Lower leg skin (tissue), 4 donors: Measurements from ENCODE around the gene TMC5. TPM values are rescaled to one million over a fixed set of nuclear protein-coding genes. Genes with fewer than 3 reads are reported as not detected.

ENCODE experiments used
- DNase-seq, 2 donors: peaks; one replicate each; pipeline ENCODE4 v3.0.0-alpha.2; 2019; ENCODE audit warnings: low spot score in 2 of 2
- H3K4me3 ChIP-seq: fragments of 200-600 bp; sonication (generic); 2 replicates; pipeline ENCODE4 v1.5.1; 2017; ENCODE audit warnings: mild to moderate bottlenecking, low read depth; ENCODE audit not compliant: poor library complexity, severe bottlenecking
- POLR2A ChIP-seq, 2 donors: fragments of 450-650 bp; IDR thresholded peaks; one replicate each; pipeline ENCODE4 v1.6.1; 2016 to 2017; ENCODE audit warnings: antibody characterized with exemption in 2 of 2, mild to moderate bottlenecking in 1 of 2, moderate library complexity in 1 of 2
- WGBS, 2 donors: methylation state at CpG; one replicate each; pipeline ENCODE4 v1.1.5; 2018; 5-methylcytosine and 5-hydroxymethylcytosine counted together
- intact Hi-C: fragments of 100-400 bp; cut with DNase I; formaldehyde crosslinking; loops from one replicate; pipeline ENCODE4 v1.15.0; 2023; ENCODE audit warnings: low total_unique reads
- total RNA-seq, 4 donors: library from RNA; depleted of rRNA; stranded (reverse); fragments of >200 nt; gene quantifications; one replicate each; pipeline ENCODE4 v1.1.0, GENCODE V29; 2016
- TF ChIP-seq, protein P1 (sequence below), 3 donors: fragments of 450-650 bp; IDR thresholded peaks; one replicate each; pipeline ENCODE4 v1.5.1; 2016; ENCODE audit warnings: antibody characterized with exemption in 3 of 3, mild to moderate bottlenecking in 3 of 3, moderate library complexity in 2 of 3

Gene TMC5
- total RNA-seq, 4 donors from 2014 or later = 0.80 to 1.8 (median 1.2) TPM

DNA sequence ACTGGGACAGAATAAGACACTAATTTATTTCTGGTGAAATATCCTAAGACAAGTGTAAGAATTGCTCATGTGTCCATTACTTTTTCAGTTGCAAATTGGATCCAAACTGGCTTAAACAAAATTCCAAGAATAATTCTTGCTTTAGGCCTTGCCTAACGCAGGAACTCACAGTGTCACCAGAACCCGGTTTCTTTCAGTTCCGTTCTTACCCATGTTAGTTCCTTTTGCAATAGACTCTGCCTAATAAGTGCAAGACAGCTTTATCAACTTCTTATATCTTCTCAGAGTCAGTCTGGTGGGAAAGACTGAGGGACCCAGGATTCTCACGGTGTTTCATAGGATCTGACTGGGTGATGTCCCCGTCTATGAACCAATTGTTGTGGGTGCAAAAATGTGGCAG lies 79.5 kb downstream of the TMC5 start:
- intact Hi-C loops = no loop called here

DNA sequence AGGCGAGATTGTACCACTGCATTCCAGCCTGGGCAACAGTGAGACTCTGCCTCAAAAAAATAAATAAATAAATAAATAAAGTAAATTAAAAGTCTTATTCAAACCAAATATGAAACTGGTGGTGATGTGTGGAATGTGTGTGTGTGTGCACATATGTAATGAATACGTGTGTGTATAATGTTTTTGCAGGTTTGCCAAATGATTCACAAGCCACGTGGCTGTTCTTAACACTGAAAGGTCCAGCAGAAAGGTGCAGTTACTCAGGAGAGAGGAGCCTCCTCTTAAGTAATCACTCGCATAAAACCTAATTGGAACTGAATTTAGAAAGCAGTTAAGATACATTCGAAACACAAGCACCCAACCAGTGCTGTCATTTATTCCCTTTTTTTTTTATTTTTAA lies 81.3 kb downstream of the TMC5 start:
- no peak for TF ChIP-seq POLR2A (IDR thresholded peaks at IDR 0.05)
- TF ChIP-seq, protein P1, sequence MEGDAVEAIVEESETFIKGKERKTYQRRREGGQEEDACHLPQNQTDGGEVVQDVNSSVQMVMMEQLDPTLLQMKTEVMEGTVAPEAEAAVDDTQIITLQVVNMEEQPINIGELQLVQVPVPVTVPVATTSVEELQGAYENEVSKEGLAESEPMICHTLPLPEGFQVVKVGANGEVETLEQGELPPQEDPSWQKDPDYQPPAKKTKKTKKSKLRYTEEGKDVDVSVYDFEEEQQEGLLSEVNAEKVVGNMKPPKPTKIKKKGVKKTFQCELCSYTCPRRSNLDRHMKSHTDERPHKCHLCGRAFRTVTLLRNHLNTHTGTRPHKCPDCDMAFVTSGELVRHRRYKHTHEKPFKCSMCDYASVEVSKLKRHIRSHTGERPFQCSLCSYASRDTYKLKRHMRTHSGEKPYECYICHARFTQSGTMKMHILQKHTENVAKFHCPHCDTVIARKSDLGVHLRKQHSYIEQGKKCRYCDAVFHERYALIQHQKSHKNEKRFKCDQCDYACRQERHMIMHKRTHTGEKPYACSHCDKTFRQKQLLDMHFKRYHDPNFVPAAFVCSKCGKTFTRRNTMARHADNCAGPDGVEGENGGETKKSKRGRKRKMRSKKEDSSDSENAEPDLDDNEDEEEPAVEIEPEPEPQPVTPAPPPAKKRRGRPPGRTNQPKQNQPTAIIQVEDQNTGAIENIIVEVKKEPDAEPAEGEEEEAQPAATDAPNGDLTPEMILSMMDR (IDR thresholded peaks at IDR 0.05) = no peak
- intact Hi-C loops = no loop called here
- no peak overlapping the region for H3K4me3 ChIP-seq
- peak in 1 of 2 donors; percentile 36 for DNase-seq
- 78 to 81% methylated on average over 5 of the region's 5 CpGs for WGBS, 2 donors

More for the DNA sequence above, 79.5 kb downstream of the TMC5 start:
- TF ChIP-seq POLR2A (IDR thresholded peaks at IDR 0.05) = no peak
- TF ChIP-seq, protein P1 (IDR thresholded peaks at IDR 0.05) = no peak
- H3K4me3 ChIP-seq = no peak overlapping the region
- no peak for DNase-seq
- WGBS, 2 donors = 71 to 72% methylated on average over 5 of the region's 5 CpGs

DNA sequence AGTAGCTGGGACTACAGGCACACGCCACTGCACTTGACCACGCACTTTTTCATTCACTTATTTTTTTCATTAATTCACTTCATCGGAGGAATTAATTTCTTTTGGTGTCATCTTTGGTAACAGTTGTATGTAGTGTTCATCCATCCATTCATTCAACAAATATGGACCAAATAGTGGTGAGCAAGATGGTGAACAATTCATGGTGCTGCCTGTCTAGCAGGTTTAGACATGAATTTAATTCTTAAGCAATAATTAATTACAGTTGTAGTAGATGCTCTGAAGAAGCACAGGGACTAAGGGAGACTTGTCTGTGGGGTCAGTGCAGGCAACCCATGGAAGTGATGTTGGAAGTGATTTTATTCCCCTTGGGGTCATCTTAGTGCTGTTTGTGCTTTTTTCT lies 81.8 kb downstream of the TMC5 start:
- WGBS, 2 donors = 92 to 97% methylated on average over 3 of the region's 3 CpGs
- intact Hi-C loops = no loop called here

DNA sequence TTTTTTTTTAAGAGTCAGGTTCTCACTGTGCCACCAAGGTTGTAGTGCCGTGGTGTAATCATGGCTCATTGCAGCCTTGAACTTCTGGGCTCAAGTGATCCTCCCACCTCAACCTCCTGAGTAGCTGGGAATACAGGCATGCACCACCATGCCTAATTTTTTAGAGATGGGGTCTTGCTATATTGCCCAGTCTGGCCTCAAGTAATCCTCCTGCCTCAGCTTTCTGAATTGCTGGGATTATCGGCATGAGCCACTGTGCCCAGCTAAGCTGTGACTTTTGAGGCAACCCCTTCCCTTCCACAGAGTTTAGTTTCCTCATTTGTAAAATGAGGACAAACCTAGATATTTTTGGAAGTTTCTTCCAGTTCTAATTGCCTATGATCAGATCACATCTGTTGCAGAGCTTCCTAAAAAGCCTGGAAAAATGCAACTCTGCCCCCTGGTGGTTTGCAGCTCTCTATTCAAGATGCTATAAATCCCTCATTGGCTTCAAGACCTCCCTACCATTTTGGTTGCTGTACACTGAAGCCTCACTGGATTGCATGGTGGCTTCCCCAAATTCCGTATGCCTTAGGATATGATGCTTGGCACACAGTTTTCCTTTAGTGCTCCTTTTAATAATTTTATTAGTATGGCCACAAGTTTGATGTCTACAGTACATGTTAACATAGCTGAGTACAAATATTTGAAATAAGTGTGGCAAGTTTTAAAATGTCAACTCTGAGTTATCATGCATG lies 84.9 kb downstream of the TMC5 start:
- no peak for TF ChIP-seq POLR2A (IDR thresholded peaks at IDR 0.05)
- TF ChIP-seq, protein P1 (IDR thresholded peaks at IDR 0.05) = no peak
- 89 to 90% methylated on average over 3 of the region's 3 CpGs for WGBS, 2 donors
- peak; percentile 48 to 89 for DNase-seq
- intact Hi-C loops = loop anchor here (10.0 kb wide), 1 partner anchor 118 kb away; no protein-coding TSS in a partner anchor
- H3K4me3 ChIP-seq = no peak overlapping the region

More for the DNA sequence above, 81.8 kb downstream of the TMC5 start:
- TF ChIP-seq, protein P1 (IDR thresholded peaks at IDR 0.05) = no peak
- TF ChIP-seq POLR2A (IDR thresholded peaks at IDR 0.05) = no peak
- no peak overlapping the region for H3K4me3 ChIP-seq
- no peak for DNase-seq

DNA sequence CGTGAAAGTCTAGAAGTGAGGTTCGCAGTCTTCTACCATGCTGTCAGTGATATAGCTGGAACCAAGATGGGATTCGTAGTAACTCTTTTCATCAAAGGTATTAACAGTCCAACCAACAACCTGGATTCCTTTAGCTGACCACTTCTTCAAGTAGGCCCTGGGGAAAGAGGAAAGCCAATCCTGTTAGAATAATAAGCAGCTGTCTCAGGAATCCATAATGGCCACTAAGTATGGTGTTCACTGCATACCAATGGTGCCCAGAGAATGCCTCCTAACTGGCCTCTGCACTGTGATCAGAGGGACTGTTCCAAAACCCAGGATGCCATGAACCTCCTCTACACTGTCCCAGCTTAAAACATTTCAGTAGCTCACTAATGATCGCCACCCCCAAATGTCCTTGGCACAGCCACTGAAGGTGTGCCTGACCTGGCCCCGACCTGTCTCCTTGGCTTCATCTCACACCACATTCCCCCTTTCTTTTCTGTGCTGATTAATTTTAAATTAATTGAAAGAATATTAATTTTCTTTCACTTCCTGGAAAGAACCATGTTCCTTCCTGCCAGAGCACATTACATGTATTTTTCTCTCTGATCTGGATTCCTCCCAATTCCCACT lies 85.9 kb downstream of the TMC5 start:
- H3K4me3 ChIP-seq = no peak overlapping the region
- TF ChIP-seq, protein P1 (IDR thresholded peaks at IDR 0.05) = no peak
- no peak for TF ChIP-seq POLR2A (IDR thresholded peaks at IDR 0.05)
- WGBS, 2 donors = 79 to 85% methylated on average over 5 of the region's 5 CpGs
- no peak for DNase-seq
- intact Hi-C loops = loop anchor here (10.0 kb wide), 1 partner anchor 119 kb away; no protein-coding TSS in a partner anchor
